Activated T-cell treated with anti-CD3 and anti-CD28 coated beads, Interleukin-2, amount 50 U/mL, for 24 hours (primary cell): ENCODE results near the gene ASPSCR1.

Source experiments
- DNase-seq: peaks from one replicate; pipeline ENCODE4 v3.0.0-alpha.2; 2020
- H3K27ac Mint-ChIP-seq: 2 replicates; pipeline ENCODE4 v1.8.0; 2020; ENCODE audit warnings: mild to moderate bottlenecking, mixed read lengths
- H3K27me3 Mint-ChIP-seq: 2 replicates; pipeline ENCODE4 v1.8.0; 2020; ENCODE audit warnings: mixed read lengths
- H3K36me3 Mint-ChIP-seq: 2 replicates; pipeline ENCODE4 v1.8.0; 2020; ENCODE audit warnings: low read depth, mixed read lengths
- H3K4me1 Mint-ChIP-seq: 2 replicates; pipeline ENCODE4 v1.8.0; 2020; ENCODE audit warnings: low read depth, mixed read lengths
- H3K4me3 Mint-ChIP-seq: 2 replicates; pipeline ENCODE4 v1.8.0; 2020; ENCODE audit warnings: mild to moderate bottlenecking, moderate library complexity, mixed read lengths
- H3K9me3 Mint-ChIP-seq: 2 replicates; pipeline ENCODE4 v1.8.0; 2020; ENCODE audit warnings: mixed read lengths

The ASPSCR1 gene

GRCh38 chr17:82053130-82053529 lies 75.7 kb downstream of the ASPSCR1 start:
- no peak for DNase-seq
- Mint-ChIP-seq H3K27me3 (no peaks in the 10 kb centered on the region), H3K9me3 (no peaks in the 10 kb centered on the region), H3K4me1 (peaks cover 24% of the 10 kb centered on the region), H3K36me3 (peaks cover 54% of the 10 kb centered on the region), H3K4me3 (peak overlapping the region; percentile 89), H3K27ac (peak overlapping the region; percentile 77)

- Mint-ChIP-seq H3K4me1 (peaks cover 24% of the 10 kb centered on the region), H3K9me3 (no peaks in the 10 kb centered on the region), H3K36me3 (peaks cover 58% of the 10 kb centered on the region), H3K4me3 (peak overlapping the region; percentile 89), H3K27ac (peak overlapping the region; percentile 77), H3K27me3 (no peaks in the 10 kb centered on the region)
- no peak for DNase-seq
Observed at GRCh38 chr17:82053556-82054263, 76.3 kb downstream of the ASPSCR1 start.

GRCh38 chr17:82054351-82055022 lies 77.1 kb downstream of the ASPSCR1 start:
- peaks cover 24% of the 10 kb centered on the region for H3K4me1 Mint-ChIP-seq
- no peak overlapping the region for H3K4me3 Mint-ChIP-seq
- no peaks in the 10 kb centered on the region for H3K27me3 Mint-ChIP-seq

GRCh38 chr17:82055023-82055964 lies 77.9 kb downstream of the ASPSCR1 start:
- H3K4me1 Mint-ChIP-seq = peaks cover 21% of the 10 kb centered on the region
- H3K9me3 Mint-ChIP-seq = no peaks in the 10 kb centered on the region
- H3K27ac Mint-ChIP-seq = peak overlapping the region; percentile 47
- H3K4me3 Mint-ChIP-seq = no peak overlapping the region
- H3K27me3 Mint-ChIP-seq = no peaks in the 10 kb centered on the region
- peaks cover 69% of the 10 kb centered on the region for H3K36me3 Mint-ChIP-seq
- no peak for DNase-seq

More at GRCh38 chr17:82054351-82055022, 77.1 kb downstream of the ASPSCR1 start:
- Mint-ChIP-seq H3K36me3 (peaks cover 63% of the 10 kb centered on the region), H3K9me3 (no peaks in the 10 kb centered on the region), H3K27ac (peak overlapping the region; percentile 47)
- no peak for DNase-seq

GRCh38 chr17:82055965-82056728 lies 78.7 kb downstream of the ASPSCR1 start:
- H3K4me1 Mint-ChIP-seq = peaks cover 15% of the 10 kb centered on the region
- H3K27ac Mint-ChIP-seq = peak overlapping the region; percentile 47
- no peaks in the 10 kb centered on the region for H3K9me3 Mint-ChIP-seq
- no peaks in the 10 kb centered on the region for H3K27me3 Mint-ChIP-seq
- DNase-seq = no peak
- H3K4me3 Mint-ChIP-seq = no peak overlapping the region
- peaks cover 76% of the 10 kb centered on the region for H3K36me3 Mint-ChIP-seq

GRCh38 chr17:82056729-82057621 lies 79.5 kb downstream of the ASPSCR1 start:
- Mint-ChIP-seq H3K4me3 (no peak overlapping the region), H3K27ac (no peak overlapping the region), H3K27me3 (no peaks in the 10 kb centered on the region), H3K9me3 (no peaks in the 10 kb centered on the region), H3K4me1 (peaks cover 15% of the 10 kb centered on the region), H3K36me3 (peaks cover 83% of the 10 kb centered on the region)
- DNase-seq = no peak

GRCh38 chr17:82058230-82058854 lies 80.9 kb downstream of the ASPSCR1 start:
- H3K36me3 Mint-ChIP-seq = peaks cover 92% of the 10 kb centered on the region
- DNase-seq = no peak
- H3K27ac Mint-ChIP-seq = peak overlapping the region; percentile 41
- H3K4me3 Mint-ChIP-seq = no peak overlapping the region
- no peaks in the 10 kb centered on the region for H3K27me3 Mint-ChIP-seq
- H3K4me1 Mint-ChIP-seq = peaks cover 10% of the 10 kb centered on the region
- H3K9me3 Mint-ChIP-seq = no peaks in the 10 kb centered on the region

GRCh38 chr17:82058855-82059249 lies 81.4 kb downstream of the ASPSCR1 start:
- peaks cover 92% of the 10 kb centered on the region for H3K36me3 Mint-ChIP-seq
- no peaks in the 10 kb centered on the region for H3K27me3 Mint-ChIP-seq
- peaks cover 5% of the 10 kb centered on the region for H3K4me1 Mint-ChIP-seq
- H3K27ac Mint-ChIP-seq = peak overlapping the region; percentile 8
- H3K4me3 Mint-ChIP-seq = no peak overlapping the region
- no peaks in the 10 kb centered on the region for H3K9me3 Mint-ChIP-seq
- no peak for DNase-seq

- no peak overlapping the region for H3K27ac Mint-ChIP-seq
- H3K9me3 Mint-ChIP-seq = no peaks in the 10 kb centered on the region
- no peak overlapping the region for H3K4me3 Mint-ChIP-seq
- no peaks in the 10 kb centered on the region for H3K27me3 Mint-ChIP-seq
- H3K4me1 Mint-ChIP-seq = peaks cover 11% of the 10 kb centered on the region
- peaks cover 92% of the 10 kb centered on the region for H3K36me3 Mint-ChIP-seq
- DNase-seq = no peak
Observed at GRCh38 chr17:82059272-82060000, 82.0 kb downstream of the ASPSCR1 start.

- Mint-ChIP-seq H3K4me1 (peaks cover 9% of the 10 kb centered on the region), H3K4me3 (no peak overlapping the region), H3K27me3 (no peaks in the 10 kb centered on the region), H3K27ac (peak overlapping the region; percentile 55), H3K36me3 (peaks cover 89% of the 10 kb centered on the region), H3K9me3 (no peaks in the 10 kb centered on the region)
- DNase-seq = no peak
Observed at GRCh38 chr17:82060001-82060380, 82.6 kb downstream of the ASPSCR1 start.

GRCh38 chr17:82060614-82061013 lies 83.2 kb downstream of the ASPSCR1 start:
- no peak overlapping the region for H3K4me3 Mint-ChIP-seq
- no peaks in the 10 kb centered on the region for H3K9me3 Mint-ChIP-seq
- H3K4me1 Mint-ChIP-seq = peaks cover 9% of the 10 kb centered on the region
- H3K27me3 Mint-ChIP-seq = no peaks in the 10 kb centered on the region
- H3K27ac Mint-ChIP-seq = no peak overlapping the region
- H3K36me3 Mint-ChIP-seq = peaks cover 84% of the 10 kb centered on the region
- no peak for DNase-seq

- no peak overlapping the region for H3K4me3 Mint-ChIP-seq
- H3K27ac Mint-ChIP-seq = peak overlapping the region; percentile 61
- H3K4me1 Mint-ChIP-seq = peaks cover 12% of the 10 kb centered on the region
- no peaks in the 10 kb centered on the region for H3K9me3 Mint-ChIP-seq
- no peak for DNase-seq
- peaks cover 81% of the 10 kb centered on the region for H3K36me3 Mint-ChIP-seq
- no peaks in the 10 kb centered on the region for H3K27me3 Mint-ChIP-seq
Observed at GRCh38 chr17:82061047-82061925, 83.9 kb downstream of the ASPSCR1 start.
